Neural cell (in vitro differentiated cells): ENCODE measurements around the gene FARP1.

Source experiments
- EP300 ChIP-seq: fragments of 450-650 bp; conservative IDR thresholded peaks from 2 replicates; pipeline ENCODE4 v1.6.1; 2014; ENCODE audit warnings: antibody characterized with exemption, mild to moderate bottlenecking, moderate library complexity; ENCODE audit not compliant: poor library complexity, severe bottlenecking
- EZH2 ChIP-seq: fragments of 200-600, 300-800 bp; shearing (Covaris generic), sonication (generic); IDR thresholded peaks from 2 replicates; pipeline ENCODE4 v1.6.1; 2014; ENCODE audit warnings: antibody characterized with exemption, low read length, borderline replicate concordance, mild to moderate bottlenecking; ENCODE audit not compliant: insufficient read depth, poor library complexity, severe bottlenecking
- MXI1 ChIP-seq: fragments of 450-650 bp; conservative IDR thresholded peaks from 2 replicates; pipeline ENCODE4 v1.6.1; 2014; ENCODE audit warnings: antibody characterized with exemption, mild to moderate bottlenecking; ENCODE audit not compliant: poor library complexity, severe bottlenecking
- POLR2AphosphoS5 ChIP-seq: IDR thresholded peaks from 2 replicates; pipeline ENCODE4 v1.6.1; 2012
- SMC3 ChIP-seq: fragments of 450-650 bp; conservative IDR thresholded peaks from 2 replicates; pipeline ENCODE4 v1.6.1; 2014; ENCODE audit warnings: antibody characterized with exemption, mild to moderate bottlenecking, moderate library complexity; ENCODE audit not compliant: poor library complexity
- TF ChIP-seq, protein P1 (sequence below): fragments of 450-650 bp; IDR thresholded peaks from 2 replicates; pipeline ENCODE4 v1.5.1; 2014; ENCODE audit warnings: antibody characterized with exemption, mild to moderate bottlenecking, moderate library complexity; ENCODE audit not compliant: poor library complexity, severe bottlenecking

DNA sequence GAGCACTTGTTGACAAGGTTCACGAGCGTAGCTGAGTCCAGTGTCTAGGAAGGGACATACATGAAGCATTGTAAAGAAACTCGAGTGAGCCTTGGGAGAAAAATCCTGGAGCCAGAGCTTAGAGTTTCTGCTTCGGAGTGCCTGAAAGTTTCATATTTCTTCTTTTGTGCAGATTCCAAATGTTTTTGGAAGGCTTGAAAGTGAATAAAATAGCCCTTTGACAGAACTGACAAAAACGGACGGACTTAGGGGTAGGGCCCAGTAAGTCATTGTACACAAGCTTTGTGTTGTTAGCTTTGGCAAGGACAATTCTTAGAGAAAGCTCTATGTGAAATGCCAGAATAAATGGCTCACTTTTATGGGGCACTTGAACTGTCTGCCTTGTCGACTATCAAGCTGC lies 31.4 kb downstream of the FARP1 start:
- TF ChIP-seq, protein P1, sequence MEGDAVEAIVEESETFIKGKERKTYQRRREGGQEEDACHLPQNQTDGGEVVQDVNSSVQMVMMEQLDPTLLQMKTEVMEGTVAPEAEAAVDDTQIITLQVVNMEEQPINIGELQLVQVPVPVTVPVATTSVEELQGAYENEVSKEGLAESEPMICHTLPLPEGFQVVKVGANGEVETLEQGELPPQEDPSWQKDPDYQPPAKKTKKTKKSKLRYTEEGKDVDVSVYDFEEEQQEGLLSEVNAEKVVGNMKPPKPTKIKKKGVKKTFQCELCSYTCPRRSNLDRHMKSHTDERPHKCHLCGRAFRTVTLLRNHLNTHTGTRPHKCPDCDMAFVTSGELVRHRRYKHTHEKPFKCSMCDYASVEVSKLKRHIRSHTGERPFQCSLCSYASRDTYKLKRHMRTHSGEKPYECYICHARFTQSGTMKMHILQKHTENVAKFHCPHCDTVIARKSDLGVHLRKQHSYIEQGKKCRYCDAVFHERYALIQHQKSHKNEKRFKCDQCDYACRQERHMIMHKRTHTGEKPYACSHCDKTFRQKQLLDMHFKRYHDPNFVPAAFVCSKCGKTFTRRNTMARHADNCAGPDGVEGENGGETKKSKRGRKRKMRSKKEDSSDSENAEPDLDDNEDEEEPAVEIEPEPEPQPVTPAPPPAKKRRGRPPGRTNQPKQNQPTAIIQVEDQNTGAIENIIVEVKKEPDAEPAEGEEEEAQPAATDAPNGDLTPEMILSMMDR, result no peak
- no peak for TF ChIP-seq MXI1
- no peak for TF ChIP-seq EP300
- no peak for TF ChIP-seq SMC3
- TF ChIP-seq POLR2AphosphoS5, result no peak
- TF ChIP-seq EZH2, result no peak
